Measurements from ENCODE around the gene GALNT9. TPM values are rescaled to one million over a fixed set of nuclear protein-coding genes. Genes with fewer than 3 reads are reported as not detected.

GALNT9 gene
- total RNA-seq, 1 experiment from 2014 or later = 0.45 TPM

- no peak overlapping the region for H3K4me3 Mint-ChIP-seq (ENCODE audit: unreplicated experiment)
- BruUV-seq (replicated peaks) = no TSS peak
- TF ChIP-seq CTCF (IDR thresholded peaks at IDR 0.05; ENCODE audit: insufficient read depth in 1 of 2, low read depth in 1 of 2, low read length in 1 of 2, severe bottlenecking in 1 of 2, unreplicated experiment in 1 of 2) = no peak
- no peak for DNase-seq
- no peaks in the 10 kb centered on the region for H3K36me3 ChIP-seq (ENCODE audit: control insufficient read depth, insufficient read depth, low read length)
- H3K4me1 ChIP-seq = no peaks in the 10 kb centered on the region; the same call in 1 of the 2 replicates
- H3K27me3 Mint-ChIP-seq (ENCODE audit: insufficient read depth, unreplicated experiment) = peaks cover 25% of the 10 kb centered on the region
- no peaks in the 10 kb centered on the region for H3K27me3 ChIP-seq (replicated peaks; ENCODE audit: control insufficient read depth, insufficient read depth, low read length)
- H3K9me3 Mint-ChIP-seq (ENCODE audit: unreplicated experiment) = no peaks in the 10 kb centered on the region
- POLR2A ChIA-PET = no interaction called here
- no peaks in the 10 kb centered on the region for H3K36me3 Mint-ChIP-seq (ENCODE audit: insufficient read depth, unreplicated experiment)
- H3K4me3 ChIP-seq (ENCODE audit: low read depth, low read length) = no peak overlapping the region
- CTCF ChIA-PET = no interaction called here
- H3K27ac Mint-ChIP-seq (ENCODE audit: unreplicated experiment) = no peak overlapping the region
- intact Hi-C loops (cut with micrococcal nuclease; ENCODE audit: unreplicated experiment) = no loop called here
- peaks cover 6% of the 10 kb centered on the region for H3K4me1 Mint-ChIP-seq (ENCODE audit: low read depth, unreplicated experiment)
- H3K9me3 ChIP-seq = no peaks in the 10 kb centered on the region
These were observed 146.6 kb downstream of the GALNT9 start for GRCh38 chr12:132182711-132183365.

- no peaks in the 10 kb centered on the region for H3K27me3 ChIP-seq (replicated peaks; ENCODE audit: control insufficient read depth, insufficient read depth, low read length)
- Mint-ChIP-seq H3K4me3 (ENCODE audit: unreplicated experiment) (no peak overlapping the region), H3K27me3 (ENCODE audit: insufficient read depth, unreplicated experiment) (peaks cover 25% of the 10 kb centered on the region), H3K27ac (ENCODE audit: unreplicated experiment) (no peak overlapping the region), H3K36me3 (ENCODE audit: insufficient read depth, unreplicated experiment) (no peaks in the 10 kb centered on the region), H3K9me3 (ENCODE audit: unreplicated experiment) (no peaks in the 10 kb centered on the region), H3K4me1 (ENCODE audit: low read depth, unreplicated experiment) (peaks cover 6% of the 10 kb centered on the region)
- no peaks in the 10 kb centered on the region for H3K36me3 ChIP-seq (ENCODE audit: control insufficient read depth, insufficient read depth, low read length)
- BruUV-seq (replicated peaks) = no TSS peak
- H3K4me3 ChIP-seq (ENCODE audit: low read depth, low read length) = no peak overlapping the region
- intact Hi-C loops (cut with micrococcal nuclease; ENCODE audit: unreplicated experiment) = no loop called here
- CTCF ChIA-PET = no interaction called here
- no peaks in the 10 kb centered on the region; the same call in 1 of the 2 replicates for H3K4me1 ChIP-seq
- TF ChIP-seq CTCF (IDR thresholded peaks at IDR 0.05; ENCODE audit: insufficient read depth in 1 of 2, low read depth in 1 of 2, low read length in 1 of 2, severe bottlenecking in 1 of 2, unreplicated experiment in 1 of 2) = no peak
- DNase-seq = no peak
- POLR2A ChIA-PET = no interaction called here
- no peaks in the 10 kb centered on the region for H3K9me3 ChIP-seq
These were observed 147.1 kb downstream of the GALNT9 start for GRCh38 chr12:132182206-132182710.

- no peak for TF ChIP-seq CTCF (IDR thresholded peaks at IDR 0.05; ENCODE audit: insufficient read depth in 1 of 2, low read depth in 1 of 2, low read length in 1 of 2, severe bottlenecking in 1 of 2, unreplicated experiment in 1 of 2)
- DNase-seq = no peak
- H3K36me3 Mint-ChIP-seq (ENCODE audit: insufficient read depth, unreplicated experiment) = no peaks in the 10 kb centered on the region
- no TSS peak for BruUV-seq (replicated peaks)
- H3K27me3 Mint-ChIP-seq (ENCODE audit: insufficient read depth, unreplicated experiment) = peaks cover 25% of the 10 kb centered on the region
- no peaks in the 10 kb centered on the region for H3K36me3 ChIP-seq (ENCODE audit: control insufficient read depth, insufficient read depth, low read length)
- H3K4me3 ChIP-seq (ENCODE audit: low read depth, low read length) = no peak overlapping the region
- H3K4me1 ChIP-seq = no peaks in the 10 kb centered on the region; the same call in 1 of the 2 replicates
- H3K27ac Mint-ChIP-seq (ENCODE audit: unreplicated experiment) = no peak overlapping the region
- intact Hi-C loops (cut with micrococcal nuclease; ENCODE audit: unreplicated experiment) = no loop called here
- POLR2A ChIA-PET = no interaction called here
- H3K4me3 Mint-ChIP-seq (ENCODE audit: unreplicated experiment) = no peak overlapping the region
- no peaks in the 10 kb centered on the region for H3K9me3 Mint-ChIP-seq (ENCODE audit: unreplicated experiment)
- no peaks in the 10 kb centered on the region for H3K27me3 ChIP-seq (replicated peaks; ENCODE audit: control insufficient read depth, insufficient read depth, low read length)
- H3K4me1 Mint-ChIP-seq (ENCODE audit: low read depth, unreplicated experiment) = peaks cover 6% of the 10 kb centered on the region
- no peaks in the 10 kb centered on the region for H3K9me3 ChIP-seq
- CTCF ChIA-PET = no interaction called here
These were observed 147.7 kb downstream of the GALNT9 start for GRCh38 chr12:132181570-132182200.
